ENCODE data around the gene THUMPD1. TPM values are rescaled to one million over a fixed set of nuclear protein-coding genes. Genes with fewer than 3 reads are reported as not detected.

The THUMPD1 gene
- total and polyA plus RNA-seq, 10 of the 15 experiments (the other 5 are each of a cell fraction or from before 2014, with no cell fraction given): 21.5 to 49.5 (median 36.9) TPM

GRCh38 chr16:20762404-20763123, 20.9 kb upstream of the THUMPD1 start:
- DNase-seq (ENCODE audit: low read depth, low spot score): no peak
- BruUV-seq (replicated peaks): no TSS peak
- in situ Hi-C loops (cut with MboI) (no loop called here), intact Hi-C loops (cut with micrococcal nuclease; ENCODE audit: unreplicated experiment) (no loop called here)
- no peaks in the 10 kb centered on the region for H3K79me2 ChIP-seq (ENCODE audit: control insufficient read depth, insufficient read depth, low read length)
- no peaks in the 10 kb centered on the region for H3K27me3 ChIP-seq (replicated peaks in 1 of 2; ENCODE audit: control insufficient read depth in 2 of 2, insufficient read depth in 2 of 2, low read length in 1 of 2)
- H3K36me3 ChIP-seq (ENCODE audit: control insufficient read depth in 2 of 2, insufficient read depth in 2 of 2, low read length in 1 of 2): no peaks in the 10 kb centered on the region
- ChIA-PET RAD21 (ENCODE audit: unreplicated experiment) (no interaction called here), CTCF (interaction anchor here (1.0 to 1.2 kb wide), 2 partner anchors 12 to 42 kb away, joined by 3 read pairs; no protein-coding TSS in a partner anchor), SMC1A (ENCODE audit: uncharacterized antibody, unreplicated experiment) (interaction anchor here (0.7 to 1.5 kb wide), 2 partner anchors 8 to 21 kb away, joined by 3 to 4 read pairs; partner anchors contain the start of gene THUMPD1), POLR2A (interaction anchor here (0.6 kb wide), 1 partner anchor 11 kb away, joined by 5 read pairs; no protein-coding TSS in a partner anchor)
- TF ChIP-seq ATF7 (IDR thresholded peaks at IDR 0.05; ENCODE audit: low read depth) (no peak), BCL11A (IDR thresholded peaks at IDR 0.05; ENCODE audit: low read depth, low read length) (no peak)
- peak overlapping the region; percentile 85; the same call in 1 of the 2 replicates for H3K4me2 ChIP-seq (ENCODE audit: control insufficient read depth, insufficient read depth)
- H3K4me1 ChIP-seq (ENCODE audit: control insufficient read depth, insufficient read depth, low read length): peaks cover 2% of the 10 kb centered on the region; the same call in 1 of the 2 replicates
- FAIRE-seq: no peak
- no peak overlapping the region; the same call in 1 of the 2 replicates for H2AFZ ChIP-seq (ENCODE audit: control insufficient read depth, low read depth, low read length)
- WGBS (ENCODE audit: insufficient coverage, insufficient replicate concordance, low lambda C conversion rate, missing lambda C conversion rate): 92% methylated on average over 3 of the region's 3 CpGs
- ATAC-seq: no peak
- no peak overlapping the region for H3K27ac ChIP-seq (ENCODE audit: control insufficient read depth, insufficient read depth)
- peaks cover 2% of the 10 kb centered on the region; the same call in 1 of the 3 replicates for H3K9me3 ChIP-seq (replicated peaks; ENCODE audit: control insufficient read depth, insufficient read depth, low read length)
- H3K9ac ChIP-seq (ENCODE audit: control insufficient read depth, insufficient read depth, low read length): no peak overlapping the region
- H4K20me1 ChIP-seq (ENCODE audit: control insufficient read depth, insufficient read depth): no peaks in the 10 kb centered on the region
- H3K4me3 ChIP-seq: peak overlapping the region; percentile 59; the same call in 1 of the 2 replicates

- H4K20me1 ChIP-seq (ENCODE audit: control insufficient read depth, insufficient read depth): no peaks in the 10 kb centered on the region
- peaks cover 2% of the 10 kb centered on the region; the same call in 1 of the 2 replicates for H3K4me1 ChIP-seq (ENCODE audit: control insufficient read depth, insufficient read depth, low read length)
- in situ Hi-C loops (cut with MboI): no loop called here
- no peak for ATAC-seq
- no peak overlapping the region for H3K4me3 ChIP-seq
- peaks cover 2% of the 10 kb centered on the region; the same call in 1 of the 3 replicates for H3K9me3 ChIP-seq (replicated peaks; ENCODE audit: control insufficient read depth, insufficient read depth, low read length)
- ChIA-PET CTCF (interaction anchor here (0.6 kb wide), 2 partner anchors 422 to 1652 kb away, joined by 4 to 7 read pairs; no protein-coding TSS in a partner anchor), SMC1A (ENCODE audit: uncharacterized antibody, unreplicated experiment) (no interaction called here), POLR2A (no interaction called here), RAD21 (ENCODE audit: unreplicated experiment) (no interaction called here)
- no peak overlapping the region for H2AFZ ChIP-seq (ENCODE audit: control insufficient read depth, low read depth, low read length)
- H3K27me3 ChIP-seq (replicated peaks in 1 of 2; ENCODE audit: control insufficient read depth in 2 of 2, insufficient read depth in 2 of 2, low read length in 1 of 2): no peaks in the 10 kb centered on the region
- 0% methylated on average over 1 of the region's 1 CpG for WGBS (ENCODE audit: insufficient coverage, insufficient replicate concordance, low lambda C conversion rate, missing lambda C conversion rate)
- no peak overlapping the region for H3K9ac ChIP-seq (ENCODE audit: control insufficient read depth, insufficient read depth, low read length)
- H3K27ac ChIP-seq (ENCODE audit: control insufficient read depth, insufficient read depth): no peak overlapping the region
- no peak overlapping the region for H3K4me2 ChIP-seq (ENCODE audit: control insufficient read depth, insufficient read depth)
- H3K79me2 ChIP-seq (ENCODE audit: control insufficient read depth, insufficient read depth, low read length): no peaks in the 10 kb centered on the region
- BruUV-seq (replicated peaks): no TSS peak
- no peak for FAIRE-seq
- intact Hi-C loops (cut with micrococcal nuclease; ENCODE audit: unreplicated experiment): no loop called here
- no peak for DNase-seq (ENCODE audit: low read depth, low spot score)
- H3K36me3 ChIP-seq (ENCODE audit: control insufficient read depth in 2 of 2, insufficient read depth in 2 of 2, low read length in 1 of 2): no peaks in the 10 kb centered on the region
- no peak for TF ChIP-seq PML (IDR thresholded peaks at IDR 0.05; ENCODE audit: low read length)
- TF ChIP-seq NR2F1 (conservative IDR thresholded peaks at IDR 0.05): no peak
- TF ChIP-seq, protein P1, sequence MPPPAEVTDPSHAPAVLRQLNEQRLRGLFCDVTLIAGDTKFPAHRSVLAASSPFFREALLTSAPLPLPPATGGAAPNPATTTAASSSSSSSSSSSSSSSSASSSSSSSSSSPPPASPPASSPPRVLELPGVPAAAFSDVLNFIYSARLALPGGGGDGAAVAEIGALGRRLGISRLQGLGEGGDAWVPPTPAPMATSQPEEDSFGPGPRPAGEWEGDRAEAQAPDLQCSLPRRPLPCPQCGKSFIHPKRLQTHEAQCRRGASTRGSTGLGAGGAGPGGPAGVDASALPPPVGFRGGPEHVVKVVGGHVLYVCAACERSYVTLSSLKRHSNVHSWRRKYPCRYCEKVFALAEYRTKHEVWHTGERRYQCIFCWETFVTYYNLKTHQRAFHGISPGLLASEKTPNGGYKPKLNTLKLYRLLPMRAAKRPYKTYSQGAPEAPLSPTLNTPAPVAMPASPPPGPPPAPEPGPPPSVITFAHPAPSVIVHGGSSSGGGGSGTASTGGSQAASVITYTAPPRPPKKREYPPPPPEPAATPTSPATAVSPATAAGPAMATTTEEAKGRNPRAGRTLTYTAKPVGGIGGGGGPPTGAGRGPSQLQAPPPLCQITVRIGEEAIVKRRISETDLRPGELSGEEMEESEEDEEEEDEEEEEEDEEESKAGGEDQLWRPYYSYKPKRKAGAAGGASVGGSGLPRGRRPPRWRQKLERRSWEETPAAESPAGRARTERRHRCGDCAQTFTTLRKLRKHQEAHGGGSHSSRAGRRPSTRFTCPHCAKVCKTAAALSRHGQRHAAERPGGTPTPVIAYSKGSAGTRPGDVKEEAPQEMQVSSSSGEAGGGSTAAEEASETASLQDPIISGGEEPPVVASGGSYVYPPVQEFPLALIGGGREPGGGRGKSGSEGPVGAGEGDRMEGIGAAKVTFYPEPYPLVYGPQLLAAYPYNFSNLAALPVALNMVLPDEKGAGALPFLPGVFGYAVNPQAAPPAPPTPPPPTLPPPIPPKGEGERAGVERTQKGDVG (CRISPR knock-in tag; IDR thresholded peaks at IDR 0.05): no peak
- no peak for TF ChIP-seq YY1 (IDR thresholded peaks at IDR 0.05; ENCODE audit: low read depth, low read length)
- no peak for TF ChIP-seq POLR2AphosphoS5 (IDR thresholded peaks at IDR 0.05; ENCODE audit: low read length)
- TF ChIP-seq MTA3 (IDR thresholded peaks at IDR 0.05; ENCODE audit: borderline replicate concordance, low read length): no peak
- TF ChIP-seq, protein P2, sequence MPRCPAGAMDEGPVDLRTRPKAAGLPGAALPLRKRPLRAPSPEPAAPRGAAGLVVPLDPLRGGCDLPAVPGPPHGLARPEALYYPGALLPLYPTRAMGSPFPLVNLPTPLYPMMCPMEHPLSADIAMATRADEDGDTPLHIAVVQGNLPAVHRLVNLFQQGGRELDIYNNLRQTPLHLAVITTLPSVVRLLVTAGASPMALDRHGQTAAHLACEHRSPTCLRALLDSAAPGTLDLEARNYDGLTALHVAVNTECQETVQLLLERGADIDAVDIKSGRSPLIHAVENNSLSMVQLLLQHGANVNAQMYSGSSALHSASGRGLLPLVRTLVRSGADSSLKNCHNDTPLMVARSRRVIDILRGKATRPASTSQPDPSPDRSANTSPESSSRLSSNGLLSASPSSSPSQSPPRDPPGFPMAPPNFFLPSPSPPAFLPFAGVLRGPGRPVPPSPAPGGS (IDR thresholded peaks at IDR 0.05; ENCODE audit: borderline replicate concordance, insufficient read depth, low read depth, low read length, poor library complexity, severe bottlenecking): no peak
- TF ChIP-seq TAF1 (IDR thresholded peaks at IDR 0.05; ENCODE audit: borderline replicate concordance, low read depth, low read length): no peak
- TF ChIP-seq POU2F2 (IDR thresholded peaks at IDR 0.05; ENCODE audit: borderline replicate concordance, low read depth, low read length): no peak
- no peak for TF ChIP-seq SREBF1 (IDR thresholded peaks at IDR 0.05; ENCODE audit: low read length)
These were observed 19.6 kb upstream of the THUMPD1 start for GRCh38 chr16:20761175-20761574.

All from GM12878 (cell line).